ENCODE measurements around the gene LMOD2. TPM values are rescaled to one million over a fixed set of nuclear protein-coding genes. Genes with fewer than 3 reads are reported as not detected.
A peak's percentile ranks its signal among the peaks of the same experiment; 100 is the strongest.

Gene LMOD2
- polyA plus RNA-seq, 1 experiment = not detected

GRCh38 chr7:123639631-123640030 is 16.0 kb upstream of the LMOD2 start:
- TF ChIP-seq, protein P1, sequence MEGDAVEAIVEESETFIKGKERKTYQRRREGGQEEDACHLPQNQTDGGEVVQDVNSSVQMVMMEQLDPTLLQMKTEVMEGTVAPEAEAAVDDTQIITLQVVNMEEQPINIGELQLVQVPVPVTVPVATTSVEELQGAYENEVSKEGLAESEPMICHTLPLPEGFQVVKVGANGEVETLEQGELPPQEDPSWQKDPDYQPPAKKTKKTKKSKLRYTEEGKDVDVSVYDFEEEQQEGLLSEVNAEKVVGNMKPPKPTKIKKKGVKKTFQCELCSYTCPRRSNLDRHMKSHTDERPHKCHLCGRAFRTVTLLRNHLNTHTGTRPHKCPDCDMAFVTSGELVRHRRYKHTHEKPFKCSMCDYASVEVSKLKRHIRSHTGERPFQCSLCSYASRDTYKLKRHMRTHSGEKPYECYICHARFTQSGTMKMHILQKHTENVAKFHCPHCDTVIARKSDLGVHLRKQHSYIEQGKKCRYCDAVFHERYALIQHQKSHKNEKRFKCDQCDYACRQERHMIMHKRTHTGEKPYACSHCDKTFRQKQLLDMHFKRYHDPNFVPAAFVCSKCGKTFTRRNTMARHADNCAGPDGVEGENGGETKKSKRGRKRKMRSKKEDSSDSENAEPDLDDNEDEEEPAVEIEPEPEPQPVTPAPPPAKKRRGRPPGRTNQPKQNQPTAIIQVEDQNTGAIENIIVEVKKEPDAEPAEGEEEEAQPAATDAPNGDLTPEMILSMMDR (IDR thresholded peaks at IDR 0.05; ENCODE audit: insufficient read depth, low read depth, low read length) = no peak
- DNase-seq (ENCODE audit: low read depth) = no peak
- H3K27me3 ChIP-seq (ENCODE audit: control insufficient read depth, insufficient read depth, low read length) = no peaks in the 10 kb centered on the region
- ChIA-PET CTCF (no interaction called here), POLR2A (no interaction called here)
- H3K4me3 ChIP-seq (ENCODE audit: low read depth, low read length) = no peak overlapping the region
- H3K36me3 ChIP-seq (ENCODE audit: control insufficient read depth, insufficient read depth, low read length) = no peaks in the 10 kb centered on the region

DNA sequence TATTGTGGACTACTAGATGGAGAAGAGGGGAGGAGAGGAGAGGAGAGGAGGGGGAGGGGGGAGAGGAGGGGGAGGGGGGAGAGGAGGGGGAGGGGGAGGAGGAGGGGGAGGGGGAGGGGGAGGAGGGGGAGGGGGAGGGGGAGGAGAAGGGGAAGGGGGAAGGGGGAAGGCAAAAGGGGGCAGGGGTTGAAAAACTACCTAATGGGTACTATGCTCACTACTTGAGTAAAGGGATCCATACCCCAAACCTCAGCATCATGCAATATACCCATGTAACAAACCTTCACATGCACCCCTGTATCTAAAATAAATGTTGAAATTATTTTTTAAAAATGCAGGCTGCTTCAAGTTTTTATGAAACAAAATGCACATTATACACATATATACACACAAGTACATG is 15.1 kb upstream of the LMOD2 start:
- POLR2A ChIA-PET = no interaction called here
- Histone ChIP-seq H3K36me3 (ENCODE audit: control insufficient read depth, insufficient read depth, low read length) (no peaks in the 10 kb centered on the region), H3K4me3 (ENCODE audit: low read depth, low read length) (no peak overlapping the region), H3K27me3 (ENCODE audit: control insufficient read depth, insufficient read depth, low read length) (no peaks in the 10 kb centered on the region)
- TF ChIP-seq, protein P1 (IDR thresholded peaks at IDR 0.05; ENCODE audit: insufficient read depth, low read depth, low read length) = no peak
- CTCF ChIA-PET = no interaction called here
- no peak for DNase-seq (ENCODE audit: low read depth)

DNA sequence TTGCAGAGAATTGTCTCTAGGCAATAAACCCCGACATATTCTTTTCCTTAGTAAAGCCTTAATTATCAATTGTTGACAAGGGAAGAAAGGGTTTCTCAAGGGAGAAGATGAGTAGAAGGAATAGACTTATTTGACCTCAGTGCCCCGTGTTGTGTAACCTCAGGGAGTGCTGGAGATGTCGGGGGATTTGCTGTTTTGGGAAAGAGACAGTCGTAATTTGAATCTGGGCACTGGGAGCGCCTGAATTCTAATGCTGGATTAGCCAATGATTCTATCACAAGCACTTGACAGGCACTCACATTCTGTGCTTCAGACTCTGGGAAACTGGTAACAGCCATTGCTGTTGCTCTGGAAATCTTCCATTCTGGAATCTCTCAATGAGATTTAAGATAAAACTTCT is 13.8 kb upstream of the LMOD2 start:
- TF ChIP-seq, protein P1 (IDR thresholded peaks at IDR 0.05; ENCODE audit: insufficient read depth, low read depth, low read length) = no peak
- POLR2A ChIA-PET = no interaction called here
- no peaks in the 10 kb centered on the region for H3K27me3 ChIP-seq (ENCODE audit: control insufficient read depth, insufficient read depth, low read length)
- CTCF ChIA-PET = no interaction called here
- no peak for DNase-seq (ENCODE audit: low read depth)
- no peaks in the 10 kb centered on the region for H3K36me3 ChIP-seq (ENCODE audit: control insufficient read depth, insufficient read depth, low read length)
- no peak overlapping the region for H3K4me3 ChIP-seq (ENCODE audit: low read depth, low read length)

DNA sequence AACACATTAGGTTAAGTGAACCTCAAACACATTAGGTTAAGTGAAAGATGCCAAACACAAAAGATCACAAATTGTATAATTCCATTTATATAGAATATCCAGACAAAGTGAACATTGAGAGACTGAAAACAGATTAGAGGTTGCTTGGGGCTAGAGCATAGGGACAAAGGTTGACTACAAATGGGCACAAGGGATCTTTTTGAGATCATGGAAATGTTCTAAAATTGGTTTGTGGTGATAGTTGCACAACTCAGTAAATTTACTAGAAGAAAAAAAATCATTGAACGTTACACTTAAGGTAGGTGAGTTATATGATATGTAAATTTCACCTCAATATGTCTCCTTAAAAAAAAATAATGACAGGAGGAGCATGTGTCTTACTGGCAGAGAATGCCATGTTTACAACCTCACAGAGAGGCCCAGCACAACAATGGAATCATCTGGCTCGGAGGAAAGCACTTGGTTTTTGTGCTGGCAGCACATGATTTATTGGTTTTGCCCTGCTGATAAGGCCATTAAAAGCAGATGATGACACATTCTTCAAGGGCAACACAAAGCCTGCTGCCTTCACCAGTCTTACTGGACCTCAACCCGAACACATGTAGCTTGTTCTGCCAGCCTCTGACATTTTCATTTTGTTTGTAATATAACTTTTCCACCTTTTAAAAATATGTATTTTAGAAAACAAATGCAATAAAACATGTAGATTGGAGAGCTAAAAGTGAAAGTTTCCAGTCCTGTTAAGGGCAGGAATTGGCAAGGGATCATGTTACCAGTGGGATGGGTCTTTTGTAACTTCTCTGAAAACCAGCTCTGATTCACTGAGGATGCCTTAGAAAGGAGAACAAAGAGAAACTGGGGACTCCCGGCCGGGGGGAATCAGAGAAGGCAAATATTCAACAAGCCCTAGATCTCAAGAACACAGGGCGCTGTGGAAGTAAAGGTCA is 11.9 kb upstream of the LMOD2 start:
- ChIA-PET CTCF (interaction anchor here (0.6 to 2.0 kb wide), 5 partner anchors 12 to 474 kb away, joined by 3 to 11 read pairs (median 6); partner anchors contain the start of gene LMOD2), POLR2A (no interaction called here)
- Histone ChIP-seq H3K36me3 (ENCODE audit: control insufficient read depth, insufficient read depth, low read length) (no peaks in the 10 kb centered on the region), H3K27me3 (ENCODE audit: control insufficient read depth, insufficient read depth, low read length) (no peaks in the 10 kb centered on the region), H3K4me3 (ENCODE audit: low read depth, low read length) (peak overlapping the region; percentile 15)
- peak; percentile 2 for DNase-seq (ENCODE audit: low read depth)
- TF ChIP-seq, protein P1 (IDR thresholded peaks at IDR 0.05; ENCODE audit: insufficient read depth, low read depth, low read length) = no peak

- no peak for DNase-seq (ENCODE audit: low read depth)
- CTCF ChIA-PET = interaction anchor here (0.7 to 1.8 kb wide), 6 partner anchors 9 to 227 kb away, joined by 3 to 11 read pairs (median 6); partner anchors contain the start of gene LMOD2
- Histone ChIP-seq H3K27me3 (ENCODE audit: control insufficient read depth, insufficient read depth, low read length) (no peaks in the 10 kb centered on the region), H3K4me3 (ENCODE audit: low read depth, low read length) (no peak overlapping the region), H3K36me3 (ENCODE audit: control insufficient read depth, insufficient read depth, low read length) (no peaks in the 10 kb centered on the region)
- TF ChIP-seq, protein P1 (IDR thresholded peaks at IDR 0.05; ENCODE audit: insufficient read depth, low read depth, low read length) = no peak
- POLR2A ChIA-PET = no interaction called here
Measured at GRCh38 chr7:123645516-123645915, 10.2 kb upstream of the LMOD2 start.

Measured in BJ (cell line).